ENCODE data around the gene NEDD4L.

Gene NEDD4L

DNA sequence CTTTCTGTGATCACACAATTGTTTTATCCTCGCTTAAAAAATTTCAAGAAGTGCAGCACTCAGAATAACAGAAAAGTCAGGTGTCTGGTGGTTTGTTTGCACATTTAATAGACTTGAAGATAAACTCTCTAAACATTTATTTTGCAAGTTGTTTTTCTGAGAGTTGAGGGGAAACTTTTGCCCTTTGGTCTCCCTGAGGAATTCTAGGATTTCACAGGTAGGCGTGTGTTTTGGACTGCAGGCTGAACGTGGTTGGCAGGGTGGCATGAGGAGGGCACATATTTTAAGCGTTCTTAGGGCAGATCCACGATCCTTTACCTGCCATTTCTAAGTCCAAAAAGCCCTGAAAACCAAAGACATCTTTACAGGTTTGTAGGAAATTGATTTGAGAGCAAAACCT lies 188.6 kb downstream of the NEDD4L start:
- DNase-seq (ENCODE audit: low read depth, low spot score): no peak

DNA sequence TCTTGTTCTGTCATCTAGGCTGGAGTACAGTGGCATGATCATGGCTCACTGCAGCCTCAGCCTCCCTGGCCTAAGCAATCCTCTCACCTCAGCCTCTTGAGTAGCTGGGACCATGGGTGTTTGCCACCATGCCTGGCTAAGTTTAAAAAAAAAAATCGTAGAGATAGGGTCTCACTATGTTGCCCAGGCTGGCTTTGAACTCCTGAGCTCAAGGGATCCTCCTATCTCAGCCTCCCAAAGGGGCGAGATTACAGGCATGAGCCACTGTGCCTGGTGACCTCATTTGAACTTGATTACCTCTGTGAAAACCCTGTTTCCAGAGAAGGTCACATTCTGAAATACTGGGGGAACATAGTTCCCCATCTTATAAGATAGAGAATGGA lies 190.3 kb downstream of the NEDD4L start:
- DNase-seq (ENCODE audit: low read depth, low spot score): no peak

DNA sequence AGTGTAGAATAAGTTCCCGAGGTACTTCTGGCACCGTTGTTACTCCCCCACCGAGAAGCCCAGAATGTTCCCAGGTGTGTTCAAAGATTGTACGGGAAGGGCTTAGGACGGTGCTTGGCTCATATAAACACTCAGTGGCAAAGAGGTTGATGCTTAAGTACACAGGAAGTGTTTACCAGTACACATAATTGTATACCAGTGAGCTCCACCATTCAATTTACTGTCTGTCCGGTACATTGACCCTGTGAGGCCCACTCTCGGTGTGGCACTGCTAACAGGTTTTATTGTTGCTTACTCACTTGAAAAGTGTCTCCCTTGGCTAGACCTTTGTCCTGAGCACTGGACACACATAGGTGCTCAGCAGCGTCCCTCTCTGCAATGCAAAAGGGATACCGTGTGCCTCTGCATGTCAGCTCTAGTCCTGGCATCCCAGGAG lies 191.0 kb downstream of the NEDD4L start:
- no peak for DNase-seq (ENCODE audit: low read depth, low spot score)

DNA sequence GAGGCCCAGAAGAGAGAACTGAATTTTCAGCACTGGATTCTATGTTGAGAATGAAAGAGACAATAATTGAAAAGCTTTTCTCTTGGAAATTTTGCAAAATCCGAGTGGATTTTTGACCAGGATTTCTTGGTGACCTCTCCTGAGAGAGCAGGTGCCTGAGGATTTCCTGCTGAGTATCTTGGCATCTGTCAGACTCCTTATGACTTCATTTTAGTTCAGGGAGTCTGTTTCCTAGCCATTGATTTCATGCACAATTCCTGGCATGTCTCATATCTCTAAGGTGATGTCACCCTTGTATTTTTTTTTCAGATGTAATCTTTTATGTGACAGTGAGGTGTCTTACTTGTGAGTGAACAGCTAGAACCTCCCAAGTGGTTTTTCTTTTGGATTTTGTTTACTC lies 195.9 kb downstream of the NEDD4L start:
- DNase-seq (ENCODE audit: low read depth, low spot score): no peak

DNA sequence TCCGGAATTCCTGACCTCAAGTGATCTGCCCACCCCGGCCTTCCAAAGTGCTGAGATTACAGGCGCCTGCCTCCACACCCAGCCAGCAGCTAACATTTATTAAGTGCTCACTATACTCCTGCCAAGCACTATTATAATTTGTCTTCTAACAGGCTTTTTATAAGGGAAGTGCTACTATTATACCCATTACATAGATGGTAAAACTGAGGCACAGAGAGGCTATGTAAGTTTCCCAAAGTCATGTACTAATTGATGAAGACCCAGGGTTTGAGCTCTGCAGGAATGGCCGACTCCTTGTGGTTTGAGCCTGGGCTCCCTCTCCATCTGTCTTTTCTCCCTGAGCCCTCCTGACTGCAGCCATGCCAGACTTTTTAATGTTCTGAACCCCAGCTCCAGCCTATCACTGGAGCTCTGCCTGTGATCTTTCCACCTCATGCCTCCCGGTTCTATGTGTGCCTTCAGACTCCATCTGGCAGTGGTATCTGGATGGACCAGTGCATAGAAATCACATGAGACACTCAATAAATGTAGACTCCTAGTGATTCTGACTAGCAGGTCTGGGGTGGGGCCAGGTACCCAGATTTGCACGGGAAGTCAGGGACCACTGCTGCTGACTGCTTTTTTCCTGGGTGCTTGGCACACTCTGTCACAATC lies 197.1 kb downstream of the NEDD4L start:
- DNase-seq (ENCODE audit: low read depth, low spot score): no peak

DNA sequence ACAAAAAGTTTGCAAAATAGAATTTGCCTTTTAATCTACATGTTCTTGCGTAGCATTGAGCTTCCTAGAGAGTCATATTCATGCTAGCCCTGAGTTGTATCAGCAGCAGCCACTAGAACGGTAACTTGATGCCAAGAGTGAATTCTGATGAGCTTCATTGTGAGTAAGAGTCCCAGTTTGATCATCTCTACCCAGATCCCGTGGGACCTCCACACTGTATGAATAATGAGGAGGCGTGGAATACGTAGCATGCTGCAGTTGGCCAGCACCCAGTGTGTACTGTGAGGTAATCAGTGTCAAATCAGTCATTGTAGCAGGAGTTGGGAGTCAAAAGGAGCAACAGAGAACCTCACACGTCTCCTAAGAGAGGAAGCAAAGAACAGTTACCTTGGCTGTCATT lies 197.9 kb downstream of the NEDD4L start:
- DNase-seq (ENCODE audit: low read depth, low spot score): peak; percentile 40

DNA sequence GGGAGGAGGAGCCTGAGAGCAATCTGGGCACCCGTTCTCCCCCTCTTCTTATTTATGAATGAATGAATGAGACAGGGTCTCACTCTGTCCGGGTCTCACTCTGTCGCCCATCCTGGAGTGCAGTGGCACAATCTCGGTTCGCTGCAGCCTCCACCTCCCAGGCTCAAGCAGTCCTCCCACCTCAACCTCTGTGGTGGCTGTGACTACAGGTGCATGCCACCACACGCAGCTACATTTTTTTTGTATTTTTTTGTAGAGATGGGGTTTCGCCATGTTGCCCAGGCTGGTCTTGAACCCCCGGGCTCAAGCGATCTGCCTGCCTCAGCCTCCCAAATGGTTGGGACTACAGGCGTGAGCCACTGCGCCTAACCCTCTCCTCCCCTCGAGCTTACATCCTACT lies 198.4 kb downstream of the NEDD4L start:
- no peak for DNase-seq (ENCODE audit: low read depth, low spot score)

DNA sequence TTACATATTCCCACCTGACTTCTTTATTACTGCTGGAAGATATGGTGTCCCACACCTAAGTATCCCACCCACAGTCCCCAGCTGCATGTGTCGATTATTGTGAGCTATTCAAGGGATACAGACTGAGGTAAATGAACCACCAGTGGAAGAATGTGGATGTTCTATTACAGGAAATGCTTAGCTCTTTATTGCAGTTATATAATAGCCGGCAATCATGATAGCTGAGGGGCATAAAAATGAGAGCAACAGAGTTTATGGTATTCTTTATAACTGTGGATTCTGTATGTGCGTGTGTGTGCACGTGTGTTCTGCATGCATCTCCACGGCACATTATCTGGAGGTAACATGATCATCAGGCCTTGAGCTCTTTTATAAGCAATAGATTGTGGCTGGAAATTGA lies 198.9 kb downstream of the NEDD4L start:
- no peak for DNase-seq (ENCODE audit: low read depth, low spot score)

DNA sequence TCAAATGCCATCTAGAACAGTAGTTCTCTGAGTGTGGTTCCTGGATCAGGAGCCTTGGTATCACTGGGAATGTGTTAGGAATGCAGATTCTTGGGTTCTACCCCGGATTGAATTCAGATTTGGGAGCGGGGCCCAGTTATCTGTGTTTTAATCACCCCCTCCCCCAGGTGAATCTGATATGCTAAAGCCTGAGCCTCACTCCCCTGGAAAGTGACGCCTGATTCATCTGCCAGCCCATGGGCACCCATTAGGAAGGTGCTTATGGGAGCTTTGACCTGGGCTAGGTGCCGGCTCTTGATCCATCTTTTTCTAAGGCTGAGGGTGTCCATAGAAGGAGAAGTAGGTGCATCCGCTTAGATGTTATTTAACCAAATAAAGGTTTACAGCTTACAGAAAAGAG lies 199.4 kb downstream of the NEDD4L start:
- DNase-seq (ENCODE audit: low read depth, low spot score): no peak

DNA sequence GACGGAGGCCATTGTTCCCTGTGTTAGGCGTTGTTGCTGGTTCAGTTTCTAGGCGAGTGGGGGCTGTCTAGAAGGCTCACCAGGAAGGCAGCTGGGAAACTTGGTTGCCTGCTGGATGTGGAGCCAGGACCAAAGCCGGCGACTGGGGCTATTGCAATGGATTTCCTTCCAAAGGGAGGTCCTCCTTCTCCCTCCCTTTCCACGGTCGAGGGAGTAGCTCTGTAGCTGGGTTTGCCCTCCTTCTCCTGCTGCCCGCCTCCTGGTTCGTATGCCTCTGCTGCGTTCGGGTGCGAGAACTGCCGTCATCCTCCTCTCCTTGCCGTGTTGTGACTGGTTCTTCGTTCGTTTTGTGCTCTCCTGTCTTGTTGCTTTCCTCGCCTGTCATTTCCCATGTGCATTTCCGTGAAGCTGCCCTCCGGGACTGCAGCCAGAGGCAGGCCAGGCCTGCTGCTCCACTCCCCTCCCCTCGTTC lies 203.4 kb downstream of the NEDD4L start:
- DNase-seq (ENCODE audit: low read depth, low spot score): no peak

DNA sequence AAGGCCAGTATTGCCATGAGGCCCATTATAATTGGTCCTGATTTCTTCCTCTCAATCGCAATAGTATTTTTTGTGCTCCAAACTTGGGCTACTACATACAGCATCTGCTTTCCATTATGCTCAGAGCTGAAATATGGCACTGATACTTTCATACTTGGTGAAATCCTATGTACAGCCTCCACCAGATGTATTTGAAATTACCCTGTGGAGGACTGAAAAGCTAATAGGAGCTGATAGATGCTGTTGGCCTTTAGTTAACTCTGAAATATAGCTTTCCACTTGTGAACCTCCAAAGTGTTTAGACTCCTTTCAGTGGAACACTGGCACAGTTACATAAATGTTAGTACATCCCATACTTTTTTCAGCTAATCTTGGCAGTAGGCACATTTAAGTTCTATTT lies 205.7 kb downstream of the NEDD4L start:
- no peak for DNase-seq (ENCODE audit: low read depth, low spot score)

DNA sequence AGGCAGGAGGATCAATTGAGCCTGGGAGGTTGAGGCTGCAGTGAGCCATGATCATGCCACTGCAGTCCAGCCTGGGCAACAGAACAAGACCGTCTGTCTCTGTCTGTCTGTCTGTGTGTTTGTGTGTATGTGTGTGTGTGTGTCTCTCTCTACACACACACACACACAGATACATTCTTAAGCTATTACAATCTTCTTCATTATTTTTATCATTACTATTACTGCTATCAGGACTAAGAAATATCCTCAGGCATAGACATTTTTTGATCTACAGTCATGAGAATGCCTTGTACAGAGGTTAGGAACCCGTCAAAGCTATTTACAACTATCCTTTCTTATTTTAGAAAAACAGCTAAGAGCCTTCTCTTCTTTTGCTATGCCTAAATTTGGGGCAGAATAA lies 207.4 kb downstream of the NEDD4L start:
- no peak for DNase-seq (ENCODE audit: low read depth, low spot score)

DNA sequence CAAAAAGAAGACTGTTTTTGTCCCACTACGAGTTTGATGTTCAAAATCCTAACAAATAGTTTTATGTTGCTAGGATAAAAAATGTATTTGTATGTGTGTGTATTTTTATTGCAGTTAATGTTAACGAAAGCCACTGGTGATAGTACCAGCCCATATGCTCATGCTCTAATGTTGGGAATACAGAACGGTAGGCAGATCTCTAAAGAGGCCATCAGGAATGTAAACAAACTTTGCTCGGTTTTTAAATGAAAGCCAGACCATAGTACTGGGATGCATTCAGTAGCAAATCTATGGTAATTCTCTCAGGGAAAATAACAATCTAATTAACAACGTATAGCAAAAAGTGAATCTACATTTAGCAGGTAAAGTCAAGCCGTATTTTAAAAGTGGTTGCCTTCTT lies 208.1 kb downstream of the NEDD4L start:
- no peak for DNase-seq (ENCODE audit: low read depth, low spot score)

DNA sequence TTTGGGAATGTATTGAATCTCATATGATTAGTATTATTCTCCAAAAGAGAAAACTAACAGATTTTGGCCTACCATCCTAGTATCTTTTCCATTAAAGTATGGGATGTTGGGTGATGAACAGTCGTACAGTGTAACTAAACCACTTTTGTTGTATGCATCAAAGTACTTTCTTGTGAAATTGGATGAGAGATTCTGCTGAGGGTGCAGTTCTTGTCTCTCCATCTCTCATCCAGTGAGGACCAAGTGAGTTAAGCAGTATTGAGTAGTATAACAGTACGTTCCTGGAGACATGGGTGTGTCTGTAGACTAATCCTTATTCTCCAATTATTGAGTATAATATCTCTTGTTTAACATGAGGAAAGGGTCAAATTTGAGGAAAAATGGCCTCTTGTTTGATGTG lies 209.3 kb downstream of the NEDD4L start:
- no peak for DNase-seq (ENCODE audit: low read depth, low spot score)

DNA sequence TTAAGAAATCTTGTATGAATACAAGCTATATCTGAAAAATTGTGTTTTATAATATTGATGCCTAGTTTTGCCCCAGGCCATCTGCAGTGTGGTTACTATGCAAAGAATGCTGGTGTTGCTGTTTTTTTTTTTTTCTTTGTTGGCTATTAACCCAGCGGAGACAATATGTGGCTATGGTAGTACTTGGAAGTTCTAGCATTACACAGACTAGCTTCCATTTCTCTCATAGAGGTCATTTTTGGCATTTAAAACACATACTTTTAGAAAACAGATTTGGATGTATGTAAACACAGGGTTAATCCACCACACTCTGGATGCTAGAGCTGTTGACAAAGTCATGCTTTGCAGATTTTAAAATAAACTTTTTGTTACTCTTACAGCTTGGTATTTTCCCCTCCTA lies 209.8 kb downstream of the NEDD4L start:
- DNase-seq (ENCODE audit: low read depth, low spot score): no peak

DNA sequence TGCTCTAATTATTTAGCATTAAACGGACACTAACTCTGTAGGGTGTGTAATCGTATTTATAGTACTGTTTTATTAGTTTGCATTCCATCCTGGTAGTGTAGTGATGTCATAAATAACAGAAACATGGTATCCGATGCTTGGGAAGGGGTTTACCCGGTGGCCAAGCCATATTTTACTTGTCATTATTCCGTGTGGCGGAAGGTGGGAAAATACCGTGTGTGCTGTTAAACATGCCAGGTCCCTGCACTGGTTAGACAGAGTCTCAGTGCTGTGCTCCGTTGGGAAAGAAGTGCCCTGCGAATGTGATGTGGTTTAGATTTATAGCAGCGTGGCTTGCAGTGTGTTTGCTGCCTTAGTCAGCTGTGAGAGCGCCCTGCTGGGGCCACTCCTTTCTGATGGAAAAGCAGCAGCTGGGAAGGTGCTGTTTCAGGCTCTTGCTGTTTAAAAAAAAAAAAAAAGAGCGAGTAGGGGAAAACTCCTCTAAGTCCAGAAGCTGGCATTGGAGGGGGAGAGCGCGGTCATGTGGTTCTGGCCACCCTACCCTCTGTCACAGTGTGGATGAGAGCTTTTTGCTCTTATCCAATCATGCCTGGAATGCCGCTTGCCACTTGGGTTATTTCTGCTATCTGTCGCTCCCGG lies 211.0 kb downstream of the NEDD4L start:
- no peak for DNase-seq (ENCODE audit: low read depth, low spot score)

DNA sequence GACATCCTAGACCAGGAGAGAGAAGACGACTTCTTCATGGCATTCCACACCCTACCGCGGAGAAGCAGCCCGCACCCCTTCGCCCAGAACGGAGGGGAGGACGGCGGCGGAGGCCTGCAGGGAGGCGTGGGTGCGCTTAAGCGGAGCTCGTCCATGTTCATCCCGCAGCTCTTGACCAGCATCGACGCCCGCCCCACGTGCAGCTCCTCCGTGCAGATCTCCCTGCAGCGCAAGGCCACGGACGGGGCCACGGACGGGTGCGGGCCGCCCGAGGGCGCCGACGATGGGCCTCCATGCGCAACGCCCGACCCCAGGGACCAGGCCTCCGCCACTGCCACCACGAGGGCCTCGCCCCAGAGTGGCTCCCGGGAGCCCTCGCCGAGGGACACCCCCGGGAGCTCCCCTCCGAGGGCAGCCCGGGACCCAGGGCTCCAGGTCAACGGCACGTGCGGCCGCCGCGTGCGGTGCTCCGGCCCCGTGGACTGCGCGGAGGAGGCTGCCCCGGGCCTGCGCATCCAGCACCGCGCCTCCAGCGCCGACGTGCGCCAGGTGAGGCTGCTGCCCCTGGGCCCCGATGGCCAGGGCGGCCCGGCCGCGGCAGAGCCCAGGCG lies 211.8 kb downstream of the NEDD4L start:
- no peak for DNase-seq (ENCODE audit: low read depth, low spot score)

DNA sequence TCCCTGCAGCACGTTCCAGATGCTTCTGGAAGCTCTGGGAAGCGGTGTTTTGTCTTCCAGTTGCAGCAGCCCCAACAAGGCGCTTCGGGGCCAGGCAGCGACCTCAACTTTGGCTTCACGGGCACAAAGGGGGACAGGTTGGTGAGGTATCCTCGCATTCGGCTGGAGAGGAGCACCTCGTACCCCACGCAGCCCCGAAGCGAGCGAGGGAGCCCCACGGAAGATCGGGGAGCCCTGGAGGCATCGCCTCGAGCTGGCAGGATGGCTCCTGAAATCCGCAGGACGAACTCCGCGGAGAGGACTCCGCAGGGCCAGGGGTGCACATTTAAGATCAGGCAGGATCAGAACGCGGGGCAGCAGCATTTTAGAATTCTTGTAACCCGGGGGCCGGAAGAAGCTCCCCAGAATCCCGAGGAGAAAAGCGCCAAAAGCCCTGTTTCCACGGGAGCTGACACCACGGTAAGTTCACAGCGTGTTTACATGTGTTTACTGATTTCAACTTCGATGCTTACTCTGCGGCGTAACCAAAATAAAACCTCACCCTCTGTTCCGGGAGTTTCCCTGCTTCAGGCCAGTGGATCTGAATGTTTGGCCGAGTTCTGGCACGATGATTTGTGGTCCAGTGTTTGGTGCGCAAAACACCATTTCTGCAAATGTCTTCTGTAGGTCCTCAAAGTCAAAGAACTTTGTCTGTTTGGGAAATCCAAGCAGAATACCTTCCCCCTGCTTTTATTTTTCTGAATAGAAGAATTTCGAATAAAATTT lies 212.5 kb downstream of the NEDD4L start:
- no peak for DNase-seq (ENCODE audit: low read depth, low spot score)

DNA sequence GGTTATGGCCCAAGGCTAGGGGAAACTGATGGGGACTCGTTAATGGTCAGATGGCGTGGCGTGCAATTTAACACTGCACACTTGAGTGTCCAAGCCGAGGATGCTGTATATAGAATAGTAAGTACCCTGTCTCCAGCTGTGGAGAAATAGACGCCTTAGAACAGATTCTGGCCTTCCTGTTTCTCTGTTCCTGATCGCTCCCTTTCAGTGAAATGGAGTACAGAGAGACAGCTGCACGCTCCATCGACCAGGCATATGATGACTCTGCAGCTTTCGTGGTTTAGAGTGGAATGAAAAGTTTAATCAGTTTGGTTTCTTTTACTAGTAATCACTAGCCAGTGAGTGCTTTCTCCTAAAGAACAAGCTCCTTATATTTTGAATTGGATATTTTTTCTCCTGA lies 213.4 kb downstream of the NEDD4L start:
- DNase-seq (ENCODE audit: low read depth, low spot score): no peak

DNA sequence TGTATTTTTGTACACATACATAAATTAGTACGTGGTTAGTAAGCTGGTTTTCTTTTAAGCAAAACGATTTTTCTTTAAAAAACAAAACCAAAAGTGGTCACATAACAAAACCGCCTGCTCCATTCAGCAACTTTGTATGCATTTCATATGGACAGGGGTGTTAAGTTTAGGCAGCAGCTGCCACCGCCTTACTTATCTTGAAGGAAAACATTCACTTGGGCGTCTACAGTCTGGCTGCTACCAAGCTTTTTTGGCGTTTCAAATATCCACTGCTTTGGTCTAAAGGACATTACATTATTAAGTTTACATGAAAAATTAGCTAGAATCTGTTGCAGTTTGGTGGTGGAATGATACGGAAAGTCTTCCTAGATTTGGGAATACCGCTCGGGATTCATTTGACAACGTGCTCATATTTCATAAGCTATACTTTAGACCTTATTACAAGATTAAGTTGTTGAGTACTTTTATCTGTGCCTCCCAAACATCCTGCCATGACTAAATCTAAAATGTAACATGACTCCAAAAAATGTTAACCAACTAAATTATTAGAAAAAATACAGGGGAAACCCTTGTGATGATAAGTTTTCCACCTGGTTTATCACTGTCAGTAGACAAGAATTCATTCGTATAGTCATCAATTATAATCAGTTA lies 214.8 kb downstream of the NEDD4L start:
- no peak for DNase-seq (ENCODE audit: low read depth, low spot score)

DNA sequence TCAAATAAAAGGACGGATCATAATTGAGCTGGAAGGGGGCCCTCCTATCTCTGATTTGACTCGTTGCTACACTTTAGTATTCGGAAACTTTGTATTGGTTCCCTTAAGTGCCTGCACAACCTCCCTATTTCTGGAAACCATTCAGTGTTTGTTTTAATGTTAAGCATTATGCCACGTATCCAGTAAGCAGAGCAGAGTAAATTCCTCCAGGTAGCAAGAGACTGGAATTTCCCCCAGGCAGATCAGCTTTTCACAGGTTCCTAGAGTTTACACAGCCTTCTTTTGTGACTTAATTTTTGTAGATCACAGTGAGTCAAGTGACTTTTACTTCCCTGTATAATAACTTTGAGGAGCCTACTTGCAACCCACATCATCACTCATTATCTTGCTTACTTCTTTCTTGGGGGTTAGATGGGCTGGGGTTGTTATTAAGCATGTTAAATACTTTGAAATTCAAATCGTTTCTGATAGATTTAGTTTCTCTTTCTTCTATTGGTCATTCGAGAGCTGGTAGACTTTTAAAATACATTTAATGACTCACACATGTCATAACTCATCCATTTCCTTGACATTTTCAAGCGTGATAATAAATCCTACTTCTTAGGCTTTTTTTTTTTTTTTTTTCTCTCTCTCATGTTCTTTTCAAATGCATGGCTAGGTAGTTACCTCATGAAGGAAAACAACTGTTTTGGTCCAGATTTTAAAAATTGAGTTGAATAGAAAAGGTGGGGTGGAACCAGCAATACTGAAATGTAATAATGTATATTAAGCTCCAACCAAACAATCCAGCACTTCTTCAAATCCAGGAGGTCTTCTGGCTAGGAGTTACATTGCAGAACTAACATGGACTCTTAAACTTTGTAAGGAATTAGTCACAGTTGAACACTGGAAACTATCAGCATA lies 219.3 kb downstream of the NEDD4L start:
- no peak for DNase-seq (ENCODE audit: low read depth, low spot score)

Data from smooth muscle cell of the brain vasculature (primary cell).